ENCODE measurements around the gene ICE2. TPM values are rescaled to one million over a fixed set of nuclear protein-coding genes. Genes with fewer than 3 reads are reported as not detected.

ICE2 gene
- total RNA-seq, 4 donors from 2014 or later = 18.2 to 89.9 (median 43.7) TPM

- H3K36me3 ChIP-seq = no peaks in the 10 kb centered on the region
- no peak overlapping the region for H3K4me3 ChIP-seq
- H3K9me3 ChIP-seq = no peaks in the 10 kb centered on the region
- H3K4me1 ChIP-seq = peaks cover 0 to 9% of the 10 kb centered on the region in 2 donors
- DNase-seq = no peak
- TF ChIP-seq POLR2A (IDR thresholded peaks at IDR 0.05) = no peak
- TF ChIP-seq CTCF (IDR thresholded peaks at IDR 0.05) = no peak
- intact Hi-C loops (cut with DNase I; ENCODE audit: low total_unique reads) = no loop called here
- no peaks in the 10 kb centered on the region for H3K27me3 ChIP-seq
- peak overlapping the region; percentile 50 to 69 for H3K27ac ChIP-seq
These were observed 105.6 kb downstream of the ICE2 start for GRCh38 chr15:60373327-60373726.

DNA sequence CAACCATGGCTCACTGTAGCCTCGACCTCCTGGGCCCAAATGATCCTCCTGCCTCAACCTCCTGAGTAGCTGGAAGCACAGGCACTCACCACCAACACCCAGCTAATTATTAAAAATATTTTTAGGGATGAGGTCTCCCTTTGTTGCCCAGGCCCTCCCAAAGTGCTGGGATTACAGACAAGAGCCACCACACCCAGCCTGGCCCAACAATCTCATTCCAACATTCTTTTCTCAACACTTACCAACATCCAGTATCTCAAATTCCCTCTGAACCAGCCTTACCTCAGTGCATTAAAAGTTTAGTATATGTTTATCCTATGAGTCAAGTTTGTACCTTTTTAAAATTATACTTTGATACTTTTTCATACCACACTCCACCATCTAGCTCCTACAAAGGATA lies 106.2 kb downstream of the ICE2 start:
- TF ChIP-seq CTCF (IDR thresholded peaks at IDR 0.05) (no peak), POLR2A (IDR thresholded peaks at IDR 0.05) (no peak)
- Histone ChIP-seq H3K4me1 (peaks cover 0 to 9% of the 10 kb centered on the region in 2 donors), H3K9me3 (no peaks in the 10 kb centered on the region), H3K36me3 (no peaks in the 10 kb centered on the region), H3K27ac (peak overlapping the region; percentile 50 to 69), H3K4me3 (no peak overlapping the region), H3K27me3 (no peaks in the 10 kb centered on the region)
- DNase-seq = no peak
- intact Hi-C loops (cut with DNase I; ENCODE audit: low total_unique reads) = no loop called here

GRCh38 chr15:60372227-60372626 lies 106.7 kb downstream of the ICE2 start:
- H3K27me3 ChIP-seq = no peaks in the 10 kb centered on the region
- peak overlapping the region; percentile 69 to 74 for H3K27ac ChIP-seq
- H3K9me3 ChIP-seq = no peaks in the 10 kb centered on the region
- H3K4me3 ChIP-seq = no peak overlapping the region
- peaks cover 0 to 9% of the 10 kb centered on the region in 2 donors for H3K4me1 ChIP-seq
- no peaks in the 10 kb centered on the region for H3K36me3 ChIP-seq
- DNase-seq = no peak
- intact Hi-C loops (cut with DNase I; ENCODE audit: low total_unique reads) = no loop called here
- no peak for TF ChIP-seq CTCF (IDR thresholded peaks at IDR 0.05)
- TF ChIP-seq POLR2A (IDR thresholded peaks at IDR 0.05) = no peak

DNA sequence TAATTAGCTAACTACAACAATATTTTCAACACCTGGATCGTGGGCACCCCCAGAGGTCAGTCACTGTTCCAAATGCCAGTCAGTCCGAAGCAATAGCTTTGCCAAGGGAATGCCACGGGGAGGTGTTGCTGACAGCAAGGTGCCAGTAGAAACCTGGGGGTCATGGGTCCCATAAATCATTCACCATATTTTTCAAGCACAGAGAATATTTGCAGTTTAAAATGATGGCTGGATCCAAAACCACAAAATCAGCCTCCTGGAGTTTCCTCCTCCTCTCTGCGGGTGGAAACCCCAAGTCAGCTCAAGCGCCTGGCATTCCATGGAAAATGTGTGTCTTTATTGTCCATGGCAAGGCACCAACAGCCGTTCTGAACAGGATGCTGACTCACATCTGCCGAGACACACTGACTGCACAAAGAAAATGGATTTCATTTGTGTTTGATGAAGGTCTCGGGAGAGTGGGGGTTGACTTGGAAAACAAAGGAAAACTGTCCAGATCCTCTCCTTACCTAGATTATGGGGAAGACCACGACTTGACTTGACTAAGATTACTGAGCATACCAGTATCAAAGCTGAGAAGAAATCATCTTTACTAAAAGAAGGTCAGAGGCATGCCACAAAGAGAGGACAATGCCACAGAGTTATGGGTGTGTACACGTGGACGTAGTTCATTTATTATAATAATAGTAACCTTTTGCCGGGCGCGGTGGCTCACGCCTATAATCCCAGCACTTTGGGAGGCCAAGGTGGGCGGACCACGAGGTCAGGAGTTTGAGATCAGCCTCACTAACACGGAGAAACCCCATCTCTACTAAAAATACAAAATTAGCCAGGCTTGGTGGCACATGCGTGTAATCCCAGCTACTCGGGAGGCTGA lies 107.5 kb downstream of the ICE2 start:
- H3K4me3 ChIP-seq = no peak overlapping the region
- no peak for TF ChIP-seq CTCF (IDR thresholded peaks at IDR 0.05)
- no peak for TF ChIP-seq POLR2A (IDR thresholded peaks at IDR 0.05)
- H3K4me1 ChIP-seq = peaks cover 0 to 9% of the 10 kb centered on the region in 2 donors
- intact Hi-C loops (cut with DNase I; ENCODE audit: low total_unique reads) = no loop called here
- no peaks in the 10 kb centered on the region for H3K9me3 ChIP-seq
- no peaks in the 10 kb centered on the region for H3K36me3 ChIP-seq
- DNase-seq = peak; percentile 80 to 89
- H3K27ac ChIP-seq = peak overlapping the region; percentile 69 to 74
- H3K27me3 ChIP-seq = no peaks in the 10 kb centered on the region

- H3K27me3 ChIP-seq = no peaks in the 10 kb centered on the region
- DNase-seq = no peak
- H3K4me1 ChIP-seq = peaks cover 0 to 9% of the 10 kb centered on the region in 2 donors
- H3K27ac ChIP-seq = peak overlapping the region; percentile 69 to 74
- no peaks in the 10 kb centered on the region for H3K36me3 ChIP-seq
- no peaks in the 10 kb centered on the region for H3K9me3 ChIP-seq
- TF ChIP-seq CTCF (IDR thresholded peaks at IDR 0.05) (no peak), POLR2A (IDR thresholded peaks at IDR 0.05) (no peak)
- no peak overlapping the region for H3K4me3 ChIP-seq
- intact Hi-C loops (cut with DNase I; ENCODE audit: low total_unique reads) = no loop called here
These were observed 108.1 kb downstream of the ICE2 start for GRCh38 chr15:60370869-60371136.

Measured in uterus (tissue), 4 donors.